ENCODE measurements around the gene KANSL1L.

Gene KANSL1L

DNA sequence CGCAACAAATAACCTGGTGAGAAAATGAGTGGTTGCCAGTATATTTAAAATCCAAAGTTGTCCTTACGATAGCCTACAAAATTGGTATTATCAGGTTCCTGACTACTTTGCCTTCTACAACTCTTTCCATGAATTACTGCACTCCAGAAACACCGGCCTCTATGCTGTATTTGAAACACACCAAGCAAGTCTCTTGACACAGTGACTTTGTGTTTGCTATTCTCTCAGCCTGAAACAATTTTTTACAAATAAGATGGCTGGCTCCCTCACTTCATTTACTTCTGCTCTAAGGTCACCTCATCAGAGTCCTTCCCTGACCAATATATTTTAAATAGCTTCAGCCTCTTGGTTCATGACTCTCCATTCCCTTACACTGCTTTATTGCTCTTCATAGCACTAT is 12.2 kb downstream of the KANSL1L start:
- no peaks in the 10 kb centered on the region for H3K9me3 ChIP-seq
- H3K4me1 ChIP-seq = peaks cover 4% of the 10 kb centered on the region
- no peak for DNase-seq
- TF ChIP-seq, protein P1, sequence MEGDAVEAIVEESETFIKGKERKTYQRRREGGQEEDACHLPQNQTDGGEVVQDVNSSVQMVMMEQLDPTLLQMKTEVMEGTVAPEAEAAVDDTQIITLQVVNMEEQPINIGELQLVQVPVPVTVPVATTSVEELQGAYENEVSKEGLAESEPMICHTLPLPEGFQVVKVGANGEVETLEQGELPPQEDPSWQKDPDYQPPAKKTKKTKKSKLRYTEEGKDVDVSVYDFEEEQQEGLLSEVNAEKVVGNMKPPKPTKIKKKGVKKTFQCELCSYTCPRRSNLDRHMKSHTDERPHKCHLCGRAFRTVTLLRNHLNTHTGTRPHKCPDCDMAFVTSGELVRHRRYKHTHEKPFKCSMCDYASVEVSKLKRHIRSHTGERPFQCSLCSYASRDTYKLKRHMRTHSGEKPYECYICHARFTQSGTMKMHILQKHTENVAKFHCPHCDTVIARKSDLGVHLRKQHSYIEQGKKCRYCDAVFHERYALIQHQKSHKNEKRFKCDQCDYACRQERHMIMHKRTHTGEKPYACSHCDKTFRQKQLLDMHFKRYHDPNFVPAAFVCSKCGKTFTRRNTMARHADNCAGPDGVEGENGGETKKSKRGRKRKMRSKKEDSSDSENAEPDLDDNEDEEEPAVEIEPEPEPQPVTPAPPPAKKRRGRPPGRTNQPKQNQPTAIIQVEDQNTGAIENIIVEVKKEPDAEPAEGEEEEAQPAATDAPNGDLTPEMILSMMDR (IDR thresholded peaks at IDR 0.05; ENCODE audit: low read depth, low read length) = no peak
- no peaks in the 10 kb centered on the region for H3K36me3 ChIP-seq
- H3K27me3 ChIP-seq = no peaks in the 10 kb centered on the region
- H3K4me3 ChIP-seq (ENCODE audit: low read depth, low read length) = no peak overlapping the region

DNA sequence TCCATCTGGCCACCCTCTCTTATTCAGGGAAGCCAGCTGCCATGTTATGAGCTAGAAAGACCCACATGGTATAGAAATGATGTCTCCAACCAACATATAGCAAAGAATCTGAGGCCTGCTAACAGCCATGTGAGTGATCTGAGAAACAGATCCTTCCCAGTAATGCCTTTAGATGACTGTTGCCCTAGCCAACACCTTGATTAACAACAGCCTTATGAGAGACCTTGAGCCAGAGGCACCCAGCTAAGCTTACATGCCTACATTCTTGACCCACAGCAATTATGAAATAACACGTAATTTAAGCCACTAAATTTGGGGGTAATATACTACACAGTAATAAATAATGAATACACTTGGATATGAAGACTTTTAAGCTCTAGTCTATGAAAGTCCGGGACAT is 13.0 kb downstream of the KANSL1L start:
- no peaks in the 10 kb centered on the region for H3K27me3 ChIP-seq
- TF ChIP-seq, protein P1 (IDR thresholded peaks at IDR 0.05; ENCODE audit: low read depth, low read length) = no peak

DNA sequence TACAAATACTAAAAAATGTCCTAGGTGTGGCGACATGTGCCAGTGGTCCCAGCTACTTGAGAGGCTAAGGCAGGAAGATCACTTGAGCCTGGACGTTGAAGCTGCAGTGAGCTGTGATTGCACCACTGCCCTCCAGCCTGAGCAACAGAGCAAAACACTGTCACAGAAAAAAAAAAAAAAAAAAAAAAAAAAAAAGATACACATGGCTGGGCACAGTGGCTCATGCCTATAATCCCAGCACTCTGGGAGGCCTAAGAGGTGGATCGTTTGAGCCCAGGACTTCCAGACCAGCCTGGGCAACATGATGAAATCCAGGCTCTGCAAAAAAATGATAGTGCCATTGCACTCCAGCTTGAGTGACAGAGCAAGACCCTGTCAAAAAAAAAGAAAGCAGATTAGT is 13.7 kb downstream of the KANSL1L start:
- H3K4me1 ChIP-seq = peaks cover 4% of the 10 kb centered on the region
- no peaks in the 10 kb centered on the region for H3K27me3 ChIP-seq
- TF ChIP-seq, protein P1 (IDR thresholded peaks at IDR 0.05; ENCODE audit: low read depth, low read length) = no peak
- no peaks in the 10 kb centered on the region for H3K9me3 ChIP-seq
- no peak overlapping the region for H3K4me3 ChIP-seq (ENCODE audit: low read depth, low read length)
- H3K36me3 ChIP-seq = peaks cover under 1% of the 10 kb centered on the region; the same call in 1 of the 2 replicates
- DNase-seq = no peak

More for the DNA sequence above, 13.0 kb downstream of the KANSL1L start:
- Histone ChIP-seq H3K4me3 (ENCODE audit: low read depth, low read length) (no peak overlapping the region), H3K9me3 (no peaks in the 10 kb centered on the region), H3K4me1 (peaks cover 4% of the 10 kb centered on the region), H3K36me3 (no peaks in the 10 kb centered on the region)
- DNase-seq = no peak

DNA sequence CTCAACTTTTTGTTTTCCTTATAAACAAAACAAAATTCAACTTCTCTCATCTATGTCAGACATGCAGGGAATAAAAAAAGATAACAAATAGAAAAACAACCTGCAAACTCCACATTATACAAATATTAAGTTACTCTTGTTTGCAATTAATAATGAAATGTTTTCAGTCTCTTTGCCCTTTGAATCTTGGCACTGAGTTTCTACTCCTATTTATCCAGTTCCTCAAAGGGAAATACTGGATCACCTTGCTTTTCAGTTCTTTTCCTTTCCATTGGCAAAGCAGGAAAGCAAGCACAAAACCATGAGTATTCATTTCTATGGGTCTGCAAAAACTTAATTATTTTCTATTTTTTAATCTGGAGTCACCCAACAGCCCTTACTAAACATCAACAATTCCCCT is 23.6 kb downstream of the KANSL1L start:
- H3K9me3 ChIP-seq = no peaks in the 10 kb centered on the region
- DNase-seq = no peak
- TF ChIP-seq, protein P1 (IDR thresholded peaks at IDR 0.05; ENCODE audit: low read depth, low read length) = no peak
- H3K4me3 ChIP-seq (ENCODE audit: low read depth, low read length) = no peak overlapping the region
- H3K36me3 ChIP-seq = peaks cover 2% of the 10 kb centered on the region; the same call in 1 of the 2 replicates
- H3K4me1 ChIP-seq = no peaks in the 10 kb centered on the region
- H3K27me3 ChIP-seq = no peaks in the 10 kb centered on the region

DNA sequence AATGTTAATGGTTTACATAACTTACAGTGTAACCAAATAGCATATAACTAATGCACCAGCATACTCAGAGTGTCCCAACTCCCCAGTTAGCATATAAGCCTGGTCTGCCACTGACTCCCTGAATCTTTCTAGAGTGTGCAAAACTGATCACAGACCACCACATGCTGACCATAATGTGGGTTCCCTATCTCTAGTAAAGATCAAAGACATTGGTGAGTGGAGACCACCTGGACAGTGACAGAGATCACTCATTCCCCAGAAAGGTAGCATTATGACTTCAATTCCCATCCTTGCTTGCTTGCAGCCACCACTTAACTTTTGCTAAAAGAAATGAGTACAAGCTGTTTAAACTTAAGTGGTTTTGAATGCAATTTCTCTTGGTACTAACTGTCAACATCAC is 39.0 kb downstream of the KANSL1L start:
- TF ChIP-seq, protein P1 (IDR thresholded peaks at IDR 0.05; ENCODE audit: low read depth, low read length) = no peak
- Histone ChIP-seq H3K4me3 (ENCODE audit: low read depth, low read length) (no peak overlapping the region), H3K4me1 (0 out of 2 replicates have a peak, but pooled peaks cover 4% of the 10 kb centered on the region), H3K27me3 (no peaks in the 10 kb centered on the region), H3K36me3 (no peaks in the 10 kb centered on the region), H3K9me3 (no peaks in the 10 kb centered on the region)
- DNase-seq = no peak

DNA sequence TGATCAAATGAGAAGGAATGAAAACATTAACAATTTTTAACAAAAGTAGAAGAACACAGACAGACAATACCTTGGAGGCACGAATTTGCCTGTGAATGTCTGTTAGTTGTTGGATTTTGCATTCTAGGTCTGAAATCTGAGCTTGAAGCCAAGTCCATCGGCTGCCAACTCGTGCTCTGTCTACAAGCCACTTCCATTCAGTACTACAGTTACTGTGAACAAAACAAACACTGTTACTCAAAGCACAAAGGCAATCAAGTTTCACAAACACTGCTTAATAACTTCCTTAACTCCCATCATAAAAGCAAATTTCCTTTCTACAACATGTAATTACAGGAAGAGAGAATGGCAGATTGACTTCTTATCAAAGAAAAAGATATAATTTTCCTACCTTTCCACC is 42.2 kb downstream of the KANSL1L start:
- no peak for DNase-seq

More for the DNA sequence above, 42.2 kb downstream of the KANSL1L start:
- Histone ChIP-seq H3K9me3 (no peaks in the 10 kb centered on the region; the same call in 1 of the 2 replicates), H3K36me3 (no peaks in the 10 kb centered on the region), H3K4me1 (0 out of 2 replicates have a peak, but pooled peaks cover 4% of the 10 kb centered on the region), H3K4me3 (ENCODE audit: low read depth, low read length) (no peak overlapping the region), H3K27me3 (no peaks in the 10 kb centered on the region)
- TF ChIP-seq, protein P1 (IDR thresholded peaks at IDR 0.05; ENCODE audit: low read depth, low read length) = no peak
